ENCODE results near the gene MAP7D3.

Gene MAP7D3

DNA sequence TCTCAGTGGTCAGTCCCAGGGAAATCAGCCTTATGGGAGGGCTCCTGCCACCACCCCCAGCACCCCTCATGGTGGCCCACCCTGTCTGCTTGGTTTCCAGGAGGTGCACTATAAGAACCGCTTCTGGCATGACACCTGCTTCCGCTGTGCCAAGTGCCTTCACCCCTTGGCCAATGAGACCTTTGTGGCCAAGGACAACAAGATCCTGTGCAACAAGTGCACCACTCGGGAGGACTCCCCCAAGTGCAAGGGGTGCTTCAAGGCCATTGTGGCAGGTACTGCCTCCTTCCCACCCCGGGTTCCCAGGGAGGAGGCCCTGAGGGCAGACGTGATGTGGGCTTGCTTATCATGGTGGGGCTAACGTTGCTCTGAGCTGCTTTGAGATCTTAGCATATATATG lies 44.3 kb downstream of the MAP7D3 start:
- DNase-seq (ENCODE audit: low read depth in 1 of 2, low spot score in 1 of 2), result no peak

DNA sequence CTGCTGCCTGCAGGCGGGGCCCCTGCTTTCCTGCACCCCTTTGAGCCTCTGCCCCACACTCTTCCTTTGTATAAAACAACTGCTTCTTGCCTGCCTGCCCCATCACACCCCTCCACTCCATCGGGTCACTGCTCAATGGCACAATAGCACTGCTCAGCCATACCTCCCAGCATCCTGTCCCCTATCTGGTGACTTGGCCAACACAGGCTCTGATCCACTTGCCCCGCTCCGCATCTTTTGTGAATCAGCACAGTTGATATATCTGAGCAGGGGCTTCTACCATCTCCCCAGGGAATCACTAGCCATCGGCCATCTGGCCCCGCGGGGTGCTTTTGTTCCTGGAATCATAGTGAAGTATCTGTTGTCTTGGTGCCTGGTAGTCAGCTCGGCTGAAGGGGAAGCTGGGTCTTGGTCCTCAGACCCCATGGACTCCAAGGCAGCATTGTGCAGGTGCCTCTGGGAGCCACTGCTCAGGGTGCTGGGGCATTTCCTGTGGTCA lies 45.3 kb downstream of the MAP7D3 start:
- no peak for DNase-seq (ENCODE audit: low read depth in 1 of 2, low spot score in 1 of 2)

DNA sequence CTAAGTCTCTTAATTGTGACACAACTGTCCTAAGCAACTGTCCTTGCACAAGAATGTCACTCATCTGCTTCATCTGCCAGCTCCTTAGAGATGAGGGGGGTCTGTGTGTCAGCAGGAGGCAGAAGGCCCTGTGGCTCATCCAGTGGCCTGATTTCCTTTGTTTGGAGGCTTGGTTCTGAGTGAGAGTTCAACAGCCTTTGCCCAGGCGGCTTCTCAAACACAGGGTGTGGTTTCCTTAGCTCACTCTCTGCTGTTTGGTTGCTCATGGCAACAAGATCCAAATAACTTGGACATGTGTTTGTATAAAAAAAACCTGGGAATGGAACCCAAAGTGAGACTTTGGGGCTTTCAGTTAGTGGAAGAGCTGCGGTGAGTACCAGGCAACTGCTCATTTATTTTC lies 46.6 kb downstream of the MAP7D3 start:
- DNase-seq (ENCODE audit: low read depth in 1 of 2, low spot score in 1 of 2), result no peak

DNA sequence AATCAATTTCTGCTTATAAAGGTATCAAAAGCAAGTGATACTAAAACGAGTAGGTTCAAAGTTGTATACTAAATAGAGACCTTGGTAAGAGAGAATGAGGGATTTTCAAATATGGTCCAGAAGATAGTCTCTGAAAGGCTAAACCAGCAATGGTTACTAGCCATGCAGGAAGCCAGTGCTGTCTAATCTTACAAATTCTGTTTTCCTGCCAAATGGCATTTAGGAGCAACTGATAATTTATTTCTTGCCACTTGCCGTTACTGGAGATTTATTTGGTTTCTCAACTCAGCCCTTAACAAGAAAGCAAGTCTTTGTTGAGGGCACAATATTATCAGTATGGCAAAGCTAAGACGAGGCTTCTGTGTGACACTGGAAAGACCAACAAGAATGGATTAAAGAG lies 47.2 kb downstream of the MAP7D3 start:
- no peak for DNase-seq (ENCODE audit: low read depth in 1 of 2, low spot score in 1 of 2)

DNA sequence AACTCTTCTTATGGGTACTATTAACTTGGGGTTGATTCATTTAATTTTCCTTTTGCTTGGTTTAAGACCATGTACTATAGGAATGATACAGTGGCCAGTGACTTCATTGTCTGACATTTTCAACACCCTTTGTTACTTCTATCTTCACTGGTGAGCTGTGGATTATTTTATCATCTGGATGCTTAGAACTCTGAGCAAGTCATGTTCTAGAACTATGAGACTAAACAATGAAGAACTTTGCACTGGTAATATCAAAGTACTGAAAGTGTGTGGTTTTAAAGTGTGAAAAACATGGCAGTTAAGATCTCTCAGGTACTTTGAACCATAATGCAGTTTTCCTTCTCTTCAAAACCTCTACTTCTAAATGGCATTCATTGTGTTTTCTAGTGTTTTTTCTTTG lies 47.8 kb downstream of the MAP7D3 start:
- DNase-seq (ENCODE audit: low read depth in 1 of 2, low spot score in 1 of 2), result no peak

DNA sequence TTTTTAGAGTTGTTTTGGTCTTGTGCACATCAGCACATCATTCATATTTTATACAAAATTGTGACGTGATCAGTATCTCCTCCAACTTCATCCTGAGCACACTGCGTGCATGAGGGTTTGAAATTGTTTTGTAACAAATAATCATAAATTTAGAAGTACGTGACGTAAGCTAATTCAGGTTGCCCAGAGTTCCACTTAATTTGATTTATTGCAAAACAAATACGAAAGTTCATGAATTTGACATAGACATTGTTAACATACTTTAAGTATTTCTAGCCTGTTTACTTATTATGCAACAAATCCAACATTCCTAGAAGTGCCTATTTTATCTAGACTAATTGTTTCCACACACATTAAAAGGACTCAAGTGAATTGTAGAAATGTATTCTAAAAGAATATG lies 48.3 kb downstream of the MAP7D3 start:
- no peak for DNase-seq (ENCODE audit: low read depth in 1 of 2, low spot score in 1 of 2)

DNA sequence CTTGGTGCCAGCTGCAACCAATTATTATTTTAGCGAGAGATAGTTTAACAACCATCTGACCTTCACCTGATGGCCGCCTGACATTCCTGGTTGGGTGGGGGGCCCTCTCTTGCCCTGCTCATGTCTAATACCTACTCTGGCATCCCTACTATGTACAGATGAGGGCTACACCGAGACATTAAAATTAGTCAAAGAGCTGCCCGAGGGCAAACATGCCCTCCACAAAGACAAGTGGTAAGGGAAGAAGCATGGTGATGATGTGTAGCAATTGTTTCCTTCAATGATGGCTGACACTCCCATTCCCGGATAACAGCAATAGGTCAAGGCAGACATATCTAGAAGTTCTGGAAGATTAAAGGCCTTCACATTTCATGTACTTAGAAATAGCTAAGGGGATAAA lies 49.6 kb downstream of the MAP7D3 start:
- no peak for DNase-seq (ENCODE audit: low read depth in 1 of 2, low spot score in 1 of 2)

DNA sequence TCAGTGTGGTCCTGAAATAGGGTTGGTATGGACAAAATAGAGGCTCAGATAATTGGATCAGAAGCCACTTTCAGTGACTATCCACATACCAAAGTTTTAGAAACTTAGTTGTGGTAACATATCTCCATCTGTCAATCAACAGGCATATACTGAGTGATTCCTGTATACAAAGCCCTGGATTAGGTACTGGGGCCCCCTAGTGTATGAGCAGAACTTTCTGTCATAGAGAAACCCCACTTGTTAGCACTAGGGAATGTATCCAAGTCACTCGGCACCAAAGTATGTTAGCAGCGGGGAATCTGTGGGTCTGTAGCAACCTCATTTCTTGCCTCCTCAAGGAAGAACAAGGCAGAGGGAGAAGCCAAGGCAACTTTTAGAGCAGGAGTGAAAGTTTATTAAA lies 50.7 kb downstream of the MAP7D3 start:
- DNase-seq (ENCODE audit: low read depth in 1 of 2, low spot score in 1 of 2), result no peak

DNA sequence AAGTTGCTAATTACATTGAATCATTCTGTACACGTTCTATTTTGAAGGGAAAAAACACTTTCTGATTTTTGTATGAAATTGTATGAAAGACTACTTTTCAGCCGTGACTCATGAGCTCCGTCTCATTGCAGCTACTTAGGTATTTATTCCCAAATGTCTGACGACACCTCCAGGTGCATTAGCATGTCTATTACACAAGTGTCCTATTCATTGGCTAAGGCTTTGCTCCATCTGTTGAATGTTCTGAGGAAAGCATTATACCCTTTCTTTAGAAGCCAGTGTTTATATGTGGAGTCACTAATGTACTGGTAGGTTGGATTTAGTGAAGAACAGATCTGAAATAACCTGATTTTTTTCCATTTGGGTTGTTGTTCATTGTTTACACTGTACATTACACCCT lies 51.8 kb downstream of the MAP7D3 start:
- no peak for DNase-seq (ENCODE audit: low read depth in 1 of 2, low spot score in 1 of 2)

DNA sequence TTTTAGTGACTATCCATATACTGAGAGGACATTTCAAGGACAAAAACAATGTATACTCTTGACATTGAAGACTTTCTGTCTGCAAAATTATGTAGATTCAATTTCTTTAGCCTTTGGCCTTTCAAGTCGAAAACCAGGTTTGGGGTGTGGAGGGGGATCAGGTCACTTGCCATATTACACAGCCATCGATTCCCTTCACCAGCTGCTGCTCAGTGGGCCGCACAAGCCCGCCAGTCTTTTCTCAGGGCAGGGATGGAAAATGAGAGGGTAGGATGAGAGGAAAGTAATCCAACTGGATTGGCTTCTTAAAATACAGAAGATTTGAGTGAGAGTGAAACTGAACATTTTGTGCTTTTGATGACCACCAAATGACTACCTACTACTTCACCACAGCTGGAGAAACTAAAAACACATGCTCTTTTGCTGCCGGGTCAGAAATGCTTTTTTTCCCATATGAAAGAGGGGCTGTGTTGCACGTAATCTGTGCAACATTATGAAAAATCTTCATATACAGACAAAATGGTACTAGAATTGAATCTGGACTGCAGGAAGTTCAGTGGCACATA lies 52.4 kb downstream of the MAP7D3 start:
- no peak for DNase-seq (ENCODE audit: low read depth in 1 of 2, low spot score in 1 of 2)

DNA sequence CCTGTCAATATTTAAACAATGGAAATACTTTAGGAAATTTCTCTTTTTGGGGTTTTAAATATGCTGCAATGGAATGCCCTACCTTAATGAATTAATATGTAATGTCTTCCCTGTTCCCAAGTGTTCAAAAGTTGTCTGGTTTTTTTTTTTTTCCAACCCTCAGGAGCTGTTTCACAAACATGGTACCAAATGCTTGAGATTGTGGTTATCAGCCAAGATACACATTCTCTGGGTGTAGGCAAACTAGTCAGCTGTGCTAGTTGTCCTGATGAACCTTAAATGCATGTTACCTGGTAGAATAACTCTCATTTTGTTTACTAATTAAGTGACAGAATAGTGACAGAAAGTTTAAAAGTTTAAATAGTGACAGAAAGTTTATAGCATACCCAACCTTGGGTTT lies 53.2 kb downstream of the MAP7D3 start:
- no peak for DNase-seq (ENCODE audit: low read depth in 1 of 2, low spot score in 1 of 2)

DNA sequence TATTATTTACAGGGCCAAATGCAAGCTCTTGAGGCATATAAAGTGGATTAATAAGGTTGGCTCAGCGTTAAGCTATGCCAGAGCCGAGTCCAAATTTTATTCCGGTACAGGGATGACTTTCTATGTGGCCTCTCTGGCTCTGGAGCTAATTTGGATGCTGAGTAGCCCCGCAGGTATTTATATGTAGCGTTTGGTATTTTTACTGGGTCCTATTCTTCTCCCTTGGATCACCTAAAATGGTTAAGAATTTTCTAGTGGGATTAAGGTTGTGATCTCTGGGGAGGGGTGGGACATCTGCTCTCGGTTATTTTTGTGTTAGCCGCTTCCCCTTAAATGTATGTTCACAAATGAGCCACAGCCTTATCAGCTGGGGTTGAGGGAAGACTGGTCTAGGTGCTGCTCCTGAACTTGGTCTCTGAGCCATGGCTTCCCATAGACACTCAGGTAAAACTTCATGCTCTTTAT lies 54.5 kb downstream of the MAP7D3 start:
- no peak for DNase-seq (ENCODE audit: low read depth in 1 of 2, low spot score in 1 of 2)

DNA sequence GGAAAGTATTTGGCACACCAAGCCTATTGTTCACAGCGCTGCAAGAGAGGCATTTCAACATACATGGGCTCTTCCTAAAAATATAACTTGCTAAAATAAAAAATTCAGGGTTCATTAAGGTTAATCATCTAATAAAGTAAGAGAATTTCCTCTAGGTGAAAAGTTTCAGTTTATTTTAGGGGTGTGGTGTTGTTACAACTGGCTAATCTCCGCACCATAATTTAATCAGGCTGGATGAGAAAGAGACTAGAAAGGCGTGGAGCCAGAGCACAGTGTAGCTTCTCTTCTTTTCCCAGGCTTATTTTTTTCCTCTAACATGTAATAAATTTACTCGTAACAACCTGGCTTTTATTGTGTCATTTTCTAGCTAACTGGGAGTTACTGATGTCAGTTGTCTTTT lies 56.0 kb downstream of the MAP7D3 start:
- DNase-seq (ENCODE audit: low read depth in 1 of 2, low spot score in 1 of 2), result no peak

DNA sequence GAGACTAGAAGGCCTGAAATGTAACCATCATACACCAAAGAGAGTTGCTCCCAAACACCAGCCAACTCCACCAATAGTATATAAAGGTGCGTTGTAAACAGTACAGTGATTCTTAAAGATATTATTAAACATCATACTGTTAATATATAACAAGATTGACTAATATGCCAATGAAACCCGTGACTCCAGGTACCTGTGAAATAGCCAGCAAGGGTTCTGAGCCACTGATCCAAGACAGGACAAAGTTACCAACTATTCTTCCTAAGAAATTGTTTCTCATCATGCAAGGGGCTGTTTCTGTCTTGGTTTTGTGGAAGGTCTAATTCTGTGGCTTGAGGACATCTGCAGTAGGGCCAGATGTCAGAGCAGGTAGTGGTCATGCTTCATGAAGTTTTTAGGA lies 56.7 kb downstream of the MAP7D3 start:
- DNase-seq (ENCODE audit: low read depth in 1 of 2, low spot score in 1 of 2), result no peak

DNA sequence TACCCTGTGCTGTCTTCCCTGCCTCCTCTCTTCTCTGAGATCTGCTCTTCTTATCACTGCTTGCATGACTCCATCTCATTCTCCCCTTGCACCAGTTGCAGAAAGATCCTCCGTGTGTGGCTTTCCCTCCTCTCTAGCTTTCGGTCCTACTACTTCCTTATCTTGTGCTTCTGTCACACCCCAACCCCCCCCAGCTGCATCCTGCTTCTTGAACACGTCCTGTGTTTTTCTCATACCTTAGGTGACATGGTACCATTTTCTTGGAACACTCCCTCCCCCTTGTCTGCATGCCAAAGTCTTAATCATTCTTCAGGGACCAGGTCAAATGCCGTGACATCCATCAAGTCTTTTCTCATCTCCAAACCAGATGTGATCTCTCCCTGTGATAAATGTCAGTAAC lies 57.4 kb downstream of the MAP7D3 start:
- DNase-seq (ENCODE audit: low read depth in 1 of 2, low spot score in 1 of 2), result no peak

DNA sequence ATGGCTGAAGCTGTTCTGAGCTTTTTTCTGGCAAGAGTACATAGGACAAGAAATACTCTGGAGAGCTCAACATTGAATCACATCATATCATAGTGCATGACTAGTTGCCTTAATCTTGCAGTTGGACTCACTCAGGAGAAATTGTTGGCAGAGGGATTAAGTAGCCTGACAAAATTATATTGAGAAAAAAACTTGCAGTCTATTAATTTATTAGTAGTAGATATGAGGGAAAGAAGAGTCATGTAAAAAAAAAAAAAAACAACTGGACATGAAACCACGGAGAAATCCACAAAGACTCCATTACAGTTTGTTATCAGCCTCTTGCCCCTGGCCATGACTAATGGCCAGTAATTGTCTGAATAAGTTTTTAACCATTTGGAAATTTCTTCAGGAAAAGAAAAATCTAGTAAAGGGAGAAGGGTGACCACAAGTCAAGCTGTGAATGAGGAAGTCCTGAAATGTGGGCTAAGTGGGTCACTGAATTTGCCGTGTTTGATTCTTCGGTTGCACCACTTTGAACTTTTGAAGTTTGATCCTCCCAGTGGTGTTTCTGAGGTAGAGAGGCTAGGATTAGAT lies 58.3 kb downstream of the MAP7D3 start:
- DNase-seq (ENCODE audit: low read depth in 1 of 2, low spot score in 1 of 2), result no peak

DNA sequence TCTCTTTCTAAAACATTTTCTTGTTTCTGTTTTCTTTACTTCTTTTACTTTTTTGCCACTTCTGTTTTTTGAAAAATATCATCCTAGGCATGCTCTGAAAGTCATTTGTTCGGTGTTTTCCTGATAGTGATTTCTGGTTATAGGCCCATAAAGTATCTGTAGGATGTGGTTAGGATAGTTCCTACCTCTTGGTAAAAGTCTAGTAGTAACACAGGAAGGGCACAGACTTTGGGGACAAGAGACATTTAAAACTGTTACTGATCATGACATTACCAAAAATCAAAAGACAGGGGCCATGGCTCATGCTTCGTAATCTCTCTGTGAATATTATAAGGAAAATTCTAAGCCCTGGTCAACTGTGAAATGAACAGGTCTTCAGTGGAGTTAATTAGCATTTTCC lies 59.1 kb downstream of the MAP7D3 start:
- DNase-seq (ENCODE audit: low read depth in 1 of 2, low spot score in 1 of 2), result no peak

DNA sequence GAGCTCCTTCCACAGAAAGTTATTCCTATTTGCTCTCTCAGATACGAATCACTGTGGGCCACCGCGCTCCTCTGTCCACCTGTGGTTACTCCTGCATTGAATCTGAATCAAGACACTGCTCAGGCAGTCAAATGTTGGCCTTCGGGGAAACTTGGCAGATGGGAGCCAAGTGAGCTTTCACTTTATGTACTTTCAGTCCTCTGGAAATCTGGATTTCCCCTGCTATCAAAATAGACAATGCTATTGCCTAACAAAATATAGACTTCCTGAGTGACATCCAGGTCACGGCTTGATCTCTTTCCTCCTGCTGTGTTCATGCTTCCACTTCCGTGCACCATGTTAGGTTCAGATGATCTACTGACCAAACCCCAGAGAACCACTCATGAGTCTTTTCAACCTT lies 60.0 kb downstream of the MAP7D3 start:
- no peak for DNase-seq (ENCODE audit: low read depth in 1 of 2, low spot score in 1 of 2)

DNA sequence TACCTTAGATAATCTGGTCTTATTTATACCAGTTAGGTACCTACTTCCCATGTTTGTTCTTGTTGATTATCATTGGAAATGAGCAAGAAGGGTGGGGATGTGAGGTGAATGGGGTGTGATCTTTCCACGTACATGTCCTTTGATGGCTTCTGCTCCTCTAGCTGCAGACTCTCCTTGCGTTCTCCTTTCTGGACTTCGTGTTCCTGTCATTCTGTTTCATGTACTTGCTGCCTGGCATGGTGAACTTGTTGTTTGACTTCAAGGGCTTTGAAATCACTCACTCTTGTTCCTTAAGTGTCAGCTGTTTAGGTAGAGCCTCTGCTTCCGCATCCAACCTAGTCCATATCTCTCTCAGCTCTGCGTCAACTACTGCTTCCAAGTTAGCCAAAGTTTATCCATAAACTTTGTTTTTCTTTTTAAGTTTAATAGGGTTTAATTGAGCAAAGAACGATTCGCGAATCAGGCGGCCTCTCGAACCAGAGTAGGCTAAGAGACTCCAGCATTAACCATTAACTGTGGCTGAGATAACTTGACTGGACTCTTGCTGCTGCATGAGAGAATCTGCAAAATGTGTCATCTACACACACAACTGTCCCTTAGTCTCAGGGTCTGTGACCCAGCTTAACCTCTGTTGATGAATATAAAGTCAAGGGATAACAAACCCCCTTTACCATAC lies 61.0 kb downstream of the MAP7D3 start:
- DNase-seq (ENCODE audit: low read depth in 1 of 2, low spot score in 1 of 2), result no peak

DNA sequence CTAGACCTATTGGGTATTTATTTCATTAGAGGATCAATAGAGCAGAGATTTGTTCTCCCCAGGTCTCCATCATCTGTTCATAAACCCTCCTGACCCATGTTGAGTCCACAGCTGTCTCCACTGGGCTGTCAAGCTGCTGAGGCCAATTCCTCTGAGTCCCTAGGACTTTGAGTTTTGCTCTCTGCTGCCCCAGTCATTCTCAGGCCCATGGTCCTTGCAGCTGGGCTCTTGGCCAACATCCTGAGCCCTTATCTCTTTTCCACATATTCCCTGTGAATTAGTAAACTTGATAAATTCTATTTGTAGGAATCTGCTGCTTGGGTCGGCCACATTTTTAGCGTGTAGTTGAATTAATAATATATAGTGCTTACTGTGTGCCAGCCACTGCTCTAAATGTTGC lies 62.0 kb downstream of the MAP7D3 start:
- no peak for DNase-seq (ENCODE audit: low read depth in 1 of 2, low spot score in 1 of 2)

DNA sequence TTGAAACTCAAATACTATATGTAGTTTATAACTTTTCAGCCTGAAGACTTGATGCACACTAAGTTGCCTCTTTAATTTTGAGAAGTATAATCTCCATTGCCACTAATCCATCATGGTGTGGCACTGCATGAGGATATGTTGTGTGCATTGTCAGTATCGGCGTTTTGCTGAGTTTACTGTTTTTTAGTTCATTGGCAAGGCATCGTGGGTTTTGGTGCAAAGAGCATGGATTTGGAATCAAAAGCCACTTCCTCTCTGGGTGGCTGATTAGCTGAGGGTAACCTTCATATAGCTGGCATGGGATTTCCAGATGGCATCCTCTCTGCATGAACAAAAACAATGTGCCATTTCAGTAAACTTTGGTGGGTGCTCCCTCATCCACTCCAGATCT lies 65.2 kb downstream of the MAP7D3 start:
- DNase-seq (ENCODE audit: low read depth in 1 of 2, low spot score in 1 of 2), result no peak

DNA sequence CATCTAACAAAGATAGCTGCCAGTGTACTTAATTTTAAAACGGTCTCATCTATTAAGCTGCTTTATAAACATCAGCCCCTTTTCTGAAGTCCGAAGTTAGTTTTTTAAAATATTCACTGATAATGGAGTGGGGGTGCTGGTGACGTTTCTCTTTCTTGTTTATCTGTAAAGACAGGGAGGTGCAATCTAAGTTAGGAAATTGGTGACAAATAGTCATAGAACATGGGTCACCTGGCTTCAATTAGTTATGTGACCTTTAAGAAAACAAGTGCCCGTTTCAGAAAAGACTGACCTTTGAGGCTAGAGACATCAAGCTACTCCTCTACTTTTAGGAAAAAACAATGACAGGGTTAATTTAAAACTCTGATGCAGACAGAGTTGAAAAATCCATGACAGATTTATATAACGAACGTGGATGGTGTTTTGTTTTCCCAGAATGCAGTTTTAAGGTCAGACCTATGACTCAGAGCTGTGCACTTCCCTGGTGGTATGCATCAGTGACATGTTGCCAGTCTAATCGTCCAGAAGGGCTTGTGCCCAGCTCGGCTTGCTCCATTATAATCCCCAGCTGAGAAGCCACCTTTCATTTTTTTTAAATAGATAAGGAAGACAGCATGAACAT lies 65.7 kb downstream of the MAP7D3 start:
- DNase-seq (ENCODE audit: low read depth in 1 of 2, low spot score in 1 of 2), result no peak
